Epithelial cell of prostate (primary cell): ENCODE measurements around the gene MCF2L2.
A peak's percentile ranks its signal among the peaks of the same experiment; 100 is the strongest.
"Not testable (repeated sequence)": the region's sequence is repeated elsewhere in the genome, so short reads cannot be mapped to it uniquely, and the experiment has no call there.

Source experiments
- DNase-seq: peaks from one replicate; pipeline ENCODE4 v3.0.0-alpha.2; 2011; ENCODE audit warnings: low read depth, low spot score
- H3K27ac ChIP-seq: fragments of 450-650 bp; 2 replicates; pipeline ENCODE4 v1.5.1; 2017; ENCODE audit warnings: mild to moderate bottlenecking

Gene MCF2L2

DNA sequence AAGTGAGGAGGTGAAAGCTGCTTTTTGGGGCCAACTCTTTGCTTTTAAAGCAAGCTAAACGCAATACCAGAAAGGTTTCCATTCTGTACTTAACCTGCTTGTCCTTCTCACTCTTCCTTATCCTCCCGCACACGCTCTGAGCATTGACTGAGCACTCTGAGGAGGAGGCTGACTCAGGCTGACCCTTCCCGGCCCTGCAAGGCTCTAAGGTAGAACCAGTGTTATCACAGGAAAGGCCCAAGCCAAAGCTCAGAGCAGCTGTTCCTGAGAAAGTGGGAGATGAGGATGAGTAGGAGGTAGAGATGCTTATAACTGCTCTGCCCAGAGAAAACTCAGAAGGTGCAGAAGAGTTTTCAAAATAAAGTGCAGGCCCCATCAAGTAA, 173.1 kb downstream of the MCF2L2 start:
- DNase-seq = no peak
- peak overlapping the region; percentile 87 for H3K27ac ChIP-seq

- DNase-seq = no peak
- H3K27ac ChIP-seq = peak overlapping the region; percentile 87
These were observed 173.7 kb downstream of the MCF2L2 start for GRCh38 chr3:183254487-183255347.

- peak overlapping the region; percentile 87 for H3K27ac ChIP-seq
- DNase-seq = no peak
These were observed 174.6 kb downstream of the MCF2L2 start for GRCh38 chr3:183253528-183254486.

- peak within 1 kb of the TSS; percentile 87 for H3K27ac ChIP-seq
- DNase-seq = no peak
These were observed 175.4 kb downstream of the MCF2L2 start, which contains the start of gene B3GNT5 for GRCh38 chr3:183252973-183253527. Gene B3GNT5 (plus strand): TSS chr3:183253253. CDS start chr3:183269799, 16,546 bp downstream.

DNA sequence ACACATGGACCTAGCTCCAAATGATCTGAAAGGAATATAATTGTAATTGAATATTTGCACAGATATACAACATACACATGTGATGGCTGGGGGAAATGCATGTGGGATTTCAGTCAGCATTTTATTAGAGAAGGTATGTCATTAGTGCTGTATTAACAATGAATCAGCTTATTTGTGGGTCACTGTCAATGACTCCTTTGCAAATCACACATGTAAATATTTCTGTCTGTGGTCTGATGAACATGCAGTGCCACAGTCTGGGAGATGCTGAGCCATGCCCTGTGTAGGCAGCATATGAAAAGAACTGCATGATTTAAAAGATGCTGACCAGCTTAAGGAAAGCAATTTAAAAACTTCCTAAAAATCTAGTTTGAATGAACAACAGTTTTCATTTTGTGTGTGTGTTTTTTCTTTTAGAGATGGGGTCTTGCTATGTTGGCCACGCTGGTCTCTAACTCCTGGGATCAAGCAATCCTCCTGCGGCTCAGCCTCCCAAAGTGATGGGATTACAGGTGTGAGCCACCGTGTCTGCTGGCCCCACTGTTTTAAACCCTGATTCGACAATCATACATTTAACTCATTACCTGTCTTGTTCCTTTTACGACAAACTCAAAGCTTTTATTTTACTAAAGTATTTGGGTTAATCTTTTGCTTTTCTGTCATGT, 176.2 kb downstream of the MCF2L2 start:
- H3K27ac ChIP-seq = peak overlapping the region; percentile 87
- no peak for DNase-seq

- DNase-seq = no peak
- no peak overlapping the region for H3K27ac ChIP-seq
These were observed 179.3 kb downstream of the MCF2L2 start for GRCh38 chr3:183249006-183249718.

DNA sequence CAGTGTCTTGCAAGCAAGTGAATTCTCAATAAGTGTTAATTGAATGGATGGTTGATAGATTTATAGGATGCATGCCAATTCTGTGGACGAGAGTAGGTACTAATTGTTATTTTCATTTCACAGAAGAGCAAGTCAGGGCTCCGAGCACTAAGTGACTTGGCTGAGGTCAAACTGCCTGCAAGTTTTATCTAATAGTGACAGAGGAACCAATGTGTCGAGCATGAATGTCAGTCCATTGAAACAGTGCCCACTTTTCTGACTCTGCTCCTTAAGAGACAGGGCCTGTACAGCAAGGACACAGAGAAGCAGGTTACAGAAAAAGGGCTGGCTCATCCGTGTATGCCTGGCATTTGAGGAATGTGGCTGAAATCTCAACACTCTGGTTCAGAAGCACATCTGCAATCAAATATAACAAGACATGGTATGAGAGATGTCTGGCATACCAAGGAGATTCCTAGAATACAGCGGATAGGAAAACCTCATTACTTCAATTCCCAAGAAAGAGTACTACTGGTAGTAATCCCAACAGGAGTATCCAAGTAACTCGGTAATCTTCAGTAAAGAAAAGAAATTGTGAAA, 181.3 kb downstream of the MCF2L2 start:
- no peak for DNase-seq
- H3K27ac ChIP-seq = no peak overlapping the region

- DNase-seq = no peak
These were observed 183.4 kb downstream of the MCF2L2 start for GRCh38 chr3:183244981-183245476.

GRCh38 chr3:183244219-183244618, 184.2 kb downstream of the MCF2L2 start:
- H3K27ac ChIP-seq = no peak overlapping the region
- no peak for DNase-seq

More at GRCh38 chr3:183244981-183245476, 183.4 kb downstream of the MCF2L2 start:
- H3K27ac ChIP-seq = no peak overlapping the region

DNA sequence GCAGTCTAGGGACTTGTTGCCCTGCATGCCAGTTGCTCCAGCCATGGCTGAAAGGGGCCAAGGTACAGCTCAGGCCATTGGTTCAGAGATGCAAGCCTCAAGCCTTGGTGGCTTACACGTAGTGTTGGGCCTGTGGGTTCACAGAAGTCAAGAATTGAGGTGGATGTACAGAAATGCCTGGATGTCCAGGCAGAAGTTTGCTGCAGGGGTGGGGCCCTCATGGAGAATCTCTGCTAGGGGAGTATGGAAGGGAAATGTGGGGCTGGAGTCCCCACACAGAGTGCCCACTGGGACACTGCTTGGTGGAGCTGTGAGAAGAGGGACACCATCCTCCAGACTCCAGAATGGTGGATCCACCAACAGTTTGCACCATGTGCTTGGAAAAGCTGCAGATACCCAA, 186.0 kb downstream of the MCF2L2 start:
- DNase-seq = no peak
- H3K27ac ChIP-seq = no peak overlapping the region

DNA sequence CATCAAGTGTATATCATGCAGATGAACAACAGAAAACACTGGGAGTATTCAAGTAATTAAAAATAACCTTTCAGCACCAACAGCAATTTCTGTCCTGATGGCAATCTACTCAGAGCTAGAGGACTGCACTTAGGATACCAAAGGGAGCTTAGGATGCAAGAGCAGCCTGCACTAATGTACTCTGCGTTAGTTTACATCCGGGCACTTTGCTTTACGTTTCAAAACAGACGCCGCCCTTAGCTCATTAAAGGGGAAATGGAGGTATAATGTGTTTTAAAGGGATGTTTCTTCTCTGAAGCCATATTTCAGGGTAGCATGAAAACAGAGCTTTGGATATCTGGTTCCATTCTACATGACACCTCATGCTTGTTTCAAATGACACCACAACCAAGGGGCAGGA, 189.4 kb downstream of the MCF2L2 start:
- H3K27ac ChIP-seq = no peak overlapping the region
- no peak for DNase-seq

GRCh38 chr3:183233966-183234365, 194.5 kb downstream of the MCF2L2 start:
- DNase-seq = no peak
- no peak overlapping the region for H3K27ac ChIP-seq

DNA sequence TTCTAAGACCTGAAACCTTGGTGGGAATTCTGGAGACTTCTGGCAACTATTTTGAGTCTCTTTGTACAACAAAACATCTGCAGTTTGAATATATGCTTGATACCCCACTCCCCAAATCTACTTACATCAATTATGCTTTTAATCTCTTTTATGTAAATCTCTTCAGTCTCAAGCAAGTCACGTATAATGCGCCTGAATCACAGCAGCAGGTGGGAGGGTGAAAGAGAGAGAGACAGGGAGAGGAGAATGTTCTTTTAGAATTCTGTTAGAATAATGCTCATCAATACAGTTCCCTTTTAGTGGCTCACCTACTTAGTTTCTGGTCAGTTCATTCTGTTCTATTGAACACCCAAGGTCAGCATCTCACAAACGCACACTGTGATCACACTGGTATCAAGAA, 197.6 kb downstream of the MCF2L2 start:
- no peak for DNase-seq
- H3K27ac ChIP-seq = no peak overlapping the region

GRCh38 chr3:183230251-183230650, 198.2 kb downstream of the MCF2L2 start:
- not testable (repeated sequence) for H3K27ac ChIP-seq

DNA sequence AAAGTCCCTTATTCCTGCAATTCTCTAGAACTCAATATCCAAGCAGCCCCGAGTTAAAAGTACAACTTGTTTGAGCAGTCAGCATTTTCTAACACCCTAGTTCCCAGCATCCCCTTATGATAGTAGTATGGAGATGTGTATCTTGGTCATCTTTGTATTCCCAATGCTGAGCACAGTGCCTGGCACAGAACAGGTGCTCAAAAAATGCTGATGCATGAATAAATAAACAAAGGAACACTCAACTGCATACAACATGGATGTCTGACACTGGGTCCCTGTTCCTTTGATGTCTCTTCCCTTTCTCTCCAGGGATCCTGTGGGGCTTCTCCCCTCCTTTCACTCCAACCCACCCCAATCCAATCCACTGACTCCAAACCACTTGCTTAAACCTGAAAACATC, 199.2 kb downstream of the MCF2L2 start:
- H3K27ac ChIP-seq = no peak overlapping the region
- DNase-seq = no peak

More at GRCh38 chr3:183230251-183230650, 198.2 kb downstream of the MCF2L2 start:
- not testable (repeated sequence) for DNase-seq

DNA sequence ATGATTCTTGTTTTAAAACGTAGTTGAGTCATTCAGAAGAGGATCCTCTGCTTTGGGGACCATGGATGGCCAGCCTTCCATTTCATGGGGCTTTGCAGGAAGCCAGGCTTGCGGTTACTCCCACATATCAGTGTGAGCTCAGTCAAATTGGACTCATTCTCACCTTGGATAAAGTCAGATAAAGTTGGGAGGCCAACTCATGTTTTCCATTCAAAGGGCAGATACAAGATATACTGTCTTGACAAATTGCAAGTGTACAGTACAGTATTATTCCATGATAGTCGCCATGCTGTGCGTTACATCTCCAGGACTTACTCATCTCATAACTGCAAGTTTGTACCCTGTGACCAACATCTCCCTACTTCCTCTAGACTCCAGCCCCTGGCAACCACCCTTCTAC, 200.8 kb downstream of the MCF2L2 start:
- no peak for DNase-seq
- H3K27ac ChIP-seq = no peak overlapping the region

- H3K27ac ChIP-seq = no peak overlapping the region
- no peak for DNase-seq
These were observed 202.0 kb downstream of the MCF2L2 start for GRCh38 chr3:183226333-183226890.

GRCh38 chr3:183224180-183224970, 204.0 kb downstream of the MCF2L2 start:
- no peak for DNase-seq
- no peak overlapping the region for H3K27ac ChIP-seq
